PC-3 (cell line): ENCODE measurements around the gene MRPL11.

Source experiments
- CTCF ChIP-seq: fragments of 300-600 bp; sonication (generic); conservative IDR thresholded peaks from 2 replicates; pipeline ENCODE4 v1.5.1; 2017; ENCODE audit warnings: antibody characterized with exemption, low read depth, mild to moderate bottlenecking, low read length
- EZH2 ChIP-seq: fragments of 300-600 bp; sonication (generic); IDR thresholded peaks from one replicate; pipeline ENCODE4 v1.6.1; 2017; ENCODE audit warnings: antibody characterized with exemption, mild to moderate bottlenecking, low read length; ENCODE audit not compliant: unreplicated experiment

- no peak for TF ChIP-seq CTCF
- no peak for TF ChIP-seq EZH2
These were observed 46.2 kb upstream of the MRPL11 start for GRCh38 chr11:66484806-66485380.
